Fibroblast of gingiva (primary cell): Measurements from ENCODE around the gene CHRM5.
A peak's percentile ranks its signal among the peaks of the same experiment; 100 is the strongest.
"Not testable (repeated sequence)": the region's sequence is repeated elsewhere in the genome, so short reads cannot be mapped to it uniquely, and the experiment has no call there.

Experiments used
- DNase-seq: peaks from one replicate; pipeline ENCODE4 v3.0.0-alpha.2; 2011; ENCODE audit warnings: low read depth

The CHRM5 gene

DNA sequence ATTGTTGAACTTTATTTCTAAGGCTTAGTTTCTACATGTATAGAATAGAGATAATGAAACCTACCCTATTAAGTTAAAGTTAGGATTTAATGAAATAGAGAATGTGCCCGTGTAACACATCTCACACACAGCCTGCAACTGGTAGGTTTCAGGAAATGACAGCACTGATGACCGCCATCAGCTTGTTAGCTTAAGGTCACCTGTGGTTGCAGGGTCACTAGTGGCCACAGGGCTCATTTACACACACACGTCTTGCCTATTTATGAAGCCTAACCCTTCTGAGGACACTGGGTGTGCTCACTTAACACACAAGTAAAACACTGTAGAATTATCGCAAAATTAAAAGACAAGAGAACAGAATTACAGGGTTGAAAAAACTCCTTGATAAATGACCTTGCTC, 20.1 kb downstream of the CHRM5 start:
- no peak for DNase-seq

DNA sequence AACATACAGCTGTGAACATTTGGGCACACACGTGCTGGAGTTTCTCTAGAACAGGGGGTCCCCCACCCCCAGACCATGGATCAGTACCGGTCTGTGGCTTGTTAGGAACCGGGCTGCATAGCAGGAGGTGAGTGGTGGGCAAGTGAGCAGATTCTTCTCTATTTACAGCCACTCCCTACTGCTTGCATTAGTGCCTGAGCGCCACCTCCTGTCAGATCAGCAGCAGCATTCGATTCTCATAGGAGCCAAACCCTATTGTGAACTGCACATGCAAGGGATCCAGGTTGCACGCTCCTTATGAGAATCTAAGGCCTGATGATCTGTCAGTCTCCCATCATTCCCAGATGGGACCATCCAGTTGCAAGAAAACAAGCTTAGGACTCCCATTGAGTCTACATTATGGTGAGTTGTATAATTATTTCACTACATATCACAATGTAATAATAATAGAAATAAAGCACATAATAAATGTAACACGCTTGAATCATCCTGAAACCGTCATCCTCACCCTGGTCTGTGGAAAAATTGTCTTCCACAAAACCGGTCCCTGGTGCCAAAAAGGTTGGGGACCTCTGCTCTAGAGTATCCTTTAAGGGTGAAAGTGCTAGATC, 25.8 kb downstream of the CHRM5 start:
- DNase-seq = peak; percentile 33

DNA sequence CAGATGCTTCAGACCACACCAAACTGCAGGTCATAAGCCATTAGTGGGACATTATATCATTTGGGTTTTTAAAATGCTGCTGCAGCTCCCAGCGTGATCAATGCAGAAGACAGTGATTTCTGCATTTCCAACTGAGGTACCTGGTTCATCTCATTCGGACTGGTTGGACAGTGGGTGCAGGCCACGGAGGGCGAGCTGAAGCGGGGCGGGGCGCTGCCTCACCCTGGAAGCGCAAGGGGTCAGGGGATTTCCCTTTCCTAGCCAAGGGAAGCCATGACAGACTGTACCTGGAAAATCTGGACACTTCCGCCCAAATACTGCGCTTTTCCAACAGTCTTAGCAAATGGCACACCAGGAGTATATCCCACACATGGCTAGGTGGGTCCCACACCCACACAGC, 27.4 kb downstream of the CHRM5 start:
- not testable (repeated sequence) for DNase-seq

DNA sequence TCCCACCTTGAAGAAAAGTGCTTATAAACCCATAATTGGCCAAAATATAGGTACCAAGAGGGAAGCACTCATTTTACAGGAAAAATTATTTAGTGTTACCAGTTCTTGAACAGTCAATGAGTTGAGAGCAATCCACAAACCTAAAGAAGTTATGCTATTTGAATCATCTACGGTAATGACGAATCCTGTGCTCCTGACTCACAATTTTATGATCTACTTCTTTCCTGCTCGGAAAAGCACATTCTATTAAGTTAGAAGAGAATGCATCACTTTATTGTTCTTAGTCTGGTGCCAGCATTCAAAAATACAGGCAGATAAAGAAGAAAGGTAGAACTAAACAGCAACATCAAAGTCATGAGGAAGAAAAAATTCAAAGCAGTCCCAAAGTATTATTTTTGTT, 33.2 kb downstream of the CHRM5 start:
- no peak for DNase-seq

DNA sequence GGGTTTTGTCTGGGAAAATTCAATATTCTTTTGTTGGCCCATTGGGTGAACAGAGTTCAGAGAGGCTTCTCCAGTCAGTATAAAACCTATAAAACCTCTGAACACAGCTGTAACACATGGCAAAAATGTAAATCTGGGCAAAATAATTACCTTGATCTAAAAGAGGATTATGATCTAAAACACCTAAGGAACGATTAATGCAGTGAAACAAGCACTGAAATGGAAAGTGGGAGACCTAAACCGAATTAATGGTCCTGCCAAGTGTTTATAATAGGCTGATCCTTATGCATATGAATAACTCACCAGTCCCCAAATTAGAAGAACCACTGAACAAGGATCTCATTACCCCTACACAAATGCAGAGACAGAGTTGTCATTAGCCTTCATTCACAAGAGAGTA, 38.1 kb downstream of the CHRM5 start:
- no peak for DNase-seq

DNA sequence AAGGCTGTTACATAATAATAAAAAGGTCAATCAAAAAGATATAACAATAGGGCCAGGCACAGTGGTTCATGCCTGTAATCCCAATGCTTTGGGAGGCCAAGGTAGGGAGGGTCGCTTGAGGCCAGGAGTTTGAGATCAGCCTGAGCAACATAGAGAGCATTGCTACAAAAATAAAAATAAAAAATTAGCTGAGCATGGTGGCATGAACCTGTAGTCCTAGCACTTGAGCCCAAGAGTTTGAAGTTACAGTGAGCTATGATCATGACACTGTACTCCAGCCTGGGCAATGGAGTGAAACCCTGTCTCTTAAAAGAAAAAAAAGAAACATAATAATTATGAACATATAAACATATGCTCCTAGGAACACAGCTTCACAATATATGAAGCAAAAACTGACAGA, 41.4 kb downstream of the CHRM5 start:
- no peak for DNase-seq

DNA sequence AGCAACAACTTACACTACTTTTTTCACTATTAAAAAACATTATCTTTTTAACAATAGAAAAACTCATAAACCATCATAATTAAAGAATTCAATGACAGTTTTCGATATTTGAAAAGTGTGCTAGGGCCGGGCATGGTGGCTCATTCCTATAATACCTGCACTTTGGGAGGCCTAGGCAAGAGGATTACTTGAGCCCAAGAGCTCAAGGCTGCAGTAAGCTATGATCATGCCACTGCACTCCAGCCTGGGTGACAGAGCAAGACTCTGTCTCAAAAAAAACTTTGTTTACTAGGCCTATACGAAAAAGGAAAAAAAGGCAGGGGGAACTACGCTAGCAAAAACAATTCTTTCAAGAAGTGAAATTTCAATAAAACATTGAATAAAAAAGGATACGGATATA, 42.6 kb downstream of the CHRM5 start:
- no peak for DNase-seq

DNA sequence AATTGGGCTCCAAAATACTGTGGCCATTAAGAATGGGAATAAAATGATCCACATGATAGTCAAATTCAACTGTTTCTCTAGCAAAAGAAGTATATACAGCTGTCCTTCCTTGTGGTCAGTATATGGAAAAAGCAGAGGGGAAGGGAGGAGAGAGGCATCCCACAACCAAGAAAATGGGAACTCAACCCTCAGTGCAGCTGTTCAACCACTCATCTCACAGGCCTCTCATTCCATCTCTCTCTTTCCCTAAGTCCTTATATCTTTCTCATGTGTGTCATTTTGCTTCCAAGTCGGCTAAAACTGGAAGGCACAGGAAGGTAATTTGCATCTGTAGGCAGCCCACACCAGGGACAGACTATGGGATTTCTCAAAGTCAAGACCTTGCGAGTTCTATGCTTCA, 43.2 kb downstream of the CHRM5 start:
- DNase-seq = no peak

DNA sequence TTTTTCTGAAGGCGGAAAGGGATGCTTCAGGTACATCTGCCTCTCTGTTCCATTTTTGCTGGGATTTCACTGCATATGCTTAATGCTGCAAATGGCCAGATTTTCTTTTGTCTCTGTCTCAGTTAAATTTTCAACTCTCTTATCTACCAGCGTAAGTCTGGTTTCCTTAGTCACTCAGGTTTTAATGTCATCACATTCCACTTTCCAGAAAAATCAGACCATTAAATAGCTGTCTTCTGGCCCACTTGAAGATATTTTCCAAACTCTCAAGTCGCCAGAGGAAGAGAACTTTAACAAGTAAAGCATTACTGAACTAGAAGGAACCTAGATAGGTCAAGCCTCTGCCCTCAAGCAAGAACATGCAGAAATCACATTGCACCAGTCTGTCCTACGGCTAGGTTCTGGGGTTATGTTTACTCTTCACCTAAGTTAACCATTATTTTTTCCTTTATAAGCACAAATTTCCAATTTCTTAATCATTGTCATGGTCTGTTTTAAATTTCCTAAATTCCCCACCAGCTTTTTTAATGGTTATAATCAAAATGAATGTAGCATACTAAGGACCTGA, 44.2 kb downstream of the CHRM5 start:
- DNase-seq = no peak

DNA sequence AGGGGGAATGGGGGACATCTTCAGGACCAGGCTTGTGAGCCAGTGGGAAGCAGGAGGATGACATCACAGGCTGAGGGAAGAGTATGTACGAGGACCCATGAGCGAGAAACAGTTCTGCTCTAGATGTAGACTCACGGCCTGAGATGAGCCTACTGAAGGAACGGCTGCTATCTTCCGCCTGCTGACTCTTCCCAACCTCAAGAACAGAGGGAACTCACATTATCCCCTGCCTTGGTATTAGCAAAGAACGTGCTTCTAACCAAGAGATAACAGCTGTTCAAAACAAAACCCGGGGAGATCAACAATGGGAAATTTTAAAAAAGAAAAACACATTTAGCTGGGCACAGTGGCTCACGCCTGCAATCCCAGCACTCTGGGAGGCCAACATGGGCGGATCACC, 45.4 kb downstream of the CHRM5 start:
- no peak for DNase-seq

DNA sequence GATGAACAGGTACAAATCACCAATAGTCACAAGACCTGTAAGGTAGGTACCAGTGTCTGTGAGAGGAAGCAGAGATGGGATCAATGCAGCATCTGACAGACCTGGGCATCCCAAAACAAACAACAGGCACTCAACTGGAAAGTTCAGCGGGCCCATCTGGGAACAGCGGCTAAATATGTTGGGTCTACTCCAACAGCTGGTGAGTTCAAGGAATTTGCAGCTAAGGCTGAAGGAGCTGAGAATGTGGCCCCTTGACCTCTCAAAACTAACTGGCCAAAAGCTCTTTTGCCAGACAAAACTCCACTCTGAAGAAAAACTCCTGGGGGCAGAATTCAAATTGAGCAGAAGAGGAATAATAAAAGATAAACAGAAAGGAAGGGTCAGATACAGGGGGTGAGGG, 46.3 kb downstream of the CHRM5 start:
- DNase-seq = peak; percentile 15

DNA sequence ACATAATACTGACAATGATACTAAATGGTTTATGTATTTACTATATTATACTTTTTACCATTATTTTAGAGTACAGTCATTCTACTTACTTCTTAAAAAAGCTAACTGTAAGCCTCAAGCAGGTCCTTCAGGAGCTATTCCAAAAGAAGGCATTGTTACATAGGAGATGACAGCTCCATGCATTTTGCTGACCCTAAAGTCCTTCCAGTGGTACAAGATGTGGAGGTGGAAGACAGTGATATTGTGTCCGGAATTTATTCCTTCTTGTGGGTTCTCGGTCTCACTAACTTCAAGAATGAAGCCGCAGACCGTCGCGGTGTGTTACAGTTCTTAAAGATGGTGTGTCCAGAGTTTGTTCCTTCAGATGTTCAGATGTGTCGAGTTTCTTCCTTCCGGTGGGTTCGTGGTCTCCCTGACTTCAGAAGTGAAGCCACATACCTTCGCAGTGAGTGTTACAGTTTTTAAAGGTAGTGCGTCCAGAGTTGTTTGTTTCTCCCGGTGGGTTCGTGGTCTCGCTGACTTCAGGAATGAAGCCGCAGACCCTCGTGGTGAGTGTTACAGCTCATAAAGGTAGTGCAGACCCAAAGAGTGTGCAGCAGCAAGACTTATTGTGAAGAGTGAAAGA, 49.8 kb downstream of the CHRM5 start:
- DNase-seq = no peak

DNA sequence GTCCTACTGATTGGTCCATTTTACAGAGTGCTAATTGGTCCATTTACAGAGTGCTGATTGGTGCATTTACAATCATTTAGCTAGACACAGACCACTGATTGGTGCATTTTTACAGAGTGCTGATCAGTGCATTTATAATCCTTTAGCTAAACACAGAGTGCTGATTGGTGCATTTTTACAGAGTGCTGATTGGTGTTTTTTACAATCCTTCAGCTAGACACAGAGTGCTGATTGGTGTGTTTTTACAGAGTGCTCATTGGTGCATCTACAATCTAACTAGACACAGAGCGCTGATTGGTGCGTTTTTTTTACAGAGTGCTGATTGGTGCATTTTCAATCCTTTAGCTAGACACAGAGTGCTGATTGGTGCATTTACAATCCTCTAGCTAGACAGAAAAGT, 50.4 kb downstream of the CHRM5 start:
- not testable (repeated sequence) for DNase-seq

DNA sequence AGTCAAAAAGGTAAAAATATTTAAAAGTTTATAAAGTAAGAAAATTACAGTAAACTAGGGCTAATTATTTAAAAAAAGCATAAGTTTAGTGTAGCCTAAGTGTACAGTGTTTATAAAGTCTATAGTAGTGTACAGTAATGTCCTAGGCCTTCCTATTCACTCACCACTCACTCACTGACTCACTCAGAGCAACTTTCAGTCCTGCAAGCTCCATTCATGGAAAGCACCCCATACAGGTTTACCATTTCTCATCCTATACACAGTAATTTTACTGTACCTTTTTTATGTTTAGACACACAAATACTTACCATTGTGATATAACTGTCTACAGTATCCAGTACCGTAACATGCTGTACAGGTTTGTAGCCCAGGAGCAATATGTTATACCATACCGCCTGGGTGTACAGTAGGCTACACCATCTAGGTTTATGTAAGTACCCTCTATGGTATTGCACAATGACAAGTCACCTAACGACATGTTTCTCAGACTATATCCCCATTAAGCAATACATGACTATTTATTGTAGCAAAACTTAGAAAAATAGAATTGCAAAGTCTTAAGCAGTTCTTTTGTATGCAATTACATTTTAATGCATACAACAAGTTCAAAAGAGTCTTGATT, 51.2 kb downstream of the CHRM5 start:
- DNase-seq = no peak

DNA sequence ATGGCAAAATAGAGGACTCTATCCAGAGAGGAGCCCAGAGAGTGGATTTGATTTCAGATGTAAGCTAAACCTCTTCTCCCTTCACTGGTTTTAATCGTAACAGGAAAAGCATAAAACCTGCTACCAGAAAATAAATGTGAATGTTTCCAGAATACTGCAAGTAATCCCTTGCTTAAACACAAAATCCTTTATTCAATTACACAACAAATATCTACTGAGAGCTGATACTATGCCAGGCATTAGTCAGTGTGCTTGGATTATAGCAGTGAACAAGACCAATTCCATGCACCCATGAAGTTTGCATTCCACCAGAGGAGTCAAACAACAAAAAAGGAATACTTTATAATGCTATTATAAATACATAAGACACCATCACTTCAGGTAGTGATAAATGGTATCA, 55.6 kb downstream of the CHRM5 start:
- no peak for DNase-seq

DNA sequence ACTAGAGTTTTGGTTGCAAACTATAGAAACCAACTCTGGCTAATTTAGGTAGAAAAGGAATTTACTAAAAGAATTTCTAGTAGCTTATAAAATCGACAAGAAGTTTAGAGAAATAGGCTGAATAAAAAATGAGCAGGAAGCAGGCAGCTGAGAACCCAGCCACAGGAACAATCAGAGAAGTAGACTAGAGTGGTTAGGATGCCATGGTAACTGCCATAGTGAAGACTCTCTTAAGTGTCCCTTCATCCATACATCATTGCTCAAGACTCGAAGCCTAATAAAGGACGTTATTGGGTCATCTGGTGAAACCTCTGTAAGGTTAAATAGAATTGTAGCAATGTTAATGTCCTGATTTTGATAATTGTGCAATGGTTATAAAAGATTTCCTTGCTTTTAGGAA, 57.0 kb downstream of the CHRM5 start:
- DNase-seq = no peak

DNA sequence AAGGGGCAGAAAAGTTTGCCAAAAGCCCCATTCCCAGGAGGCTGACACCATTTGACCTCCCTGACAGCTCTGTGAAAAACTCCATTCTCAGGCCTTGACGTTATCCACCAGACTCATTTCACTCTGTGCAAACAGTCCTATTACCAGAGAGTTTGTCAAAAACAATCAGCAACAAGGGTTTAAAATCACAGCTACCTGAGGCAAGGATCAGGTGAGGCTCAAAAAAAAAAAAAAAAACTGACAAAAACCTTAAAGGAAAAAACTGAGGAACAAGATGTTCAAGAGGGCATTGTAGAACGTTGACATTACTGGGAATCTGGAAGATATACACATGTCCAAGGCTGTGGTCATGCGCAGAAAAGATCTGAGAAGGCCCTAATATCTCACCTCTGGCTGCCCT, 59.3 kb downstream of the CHRM5 start:
- no peak for DNase-seq

DNA sequence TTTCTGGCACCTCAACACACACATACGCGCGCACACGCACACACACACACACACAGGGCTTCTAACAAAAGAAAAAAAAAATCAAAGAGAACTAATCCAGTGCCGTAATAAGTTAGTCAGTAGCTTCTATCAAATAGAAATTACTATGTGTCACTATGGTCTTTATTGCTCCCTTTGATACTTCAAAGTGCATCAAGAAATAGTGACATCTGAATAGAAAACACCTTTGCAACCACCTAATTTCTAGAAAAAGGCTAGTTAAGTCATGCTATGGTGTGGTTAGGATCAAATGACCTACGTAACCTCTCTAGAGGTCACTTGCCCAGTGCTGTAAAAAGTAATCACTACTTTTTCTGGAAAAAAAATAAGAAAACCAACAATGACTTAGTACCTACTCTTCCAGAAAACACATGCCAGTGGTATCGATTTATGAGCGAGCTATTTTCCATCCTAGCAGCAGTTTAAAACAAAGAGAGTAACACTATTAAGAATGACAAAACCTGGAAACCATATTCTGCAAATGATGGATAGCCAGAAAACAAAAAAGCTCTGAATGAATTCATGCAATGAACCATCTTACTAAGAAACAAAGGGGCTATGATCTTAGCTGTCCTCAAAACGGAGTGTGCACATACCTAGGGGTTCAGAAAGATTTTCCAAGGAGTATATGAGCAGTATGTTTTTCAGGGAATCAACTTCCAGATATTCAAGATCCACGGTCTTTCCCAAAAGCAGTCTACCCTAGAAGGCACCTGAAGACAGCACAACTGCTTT, 63.9 kb downstream of the CHRM5 start:
- no peak for DNase-seq

DNA sequence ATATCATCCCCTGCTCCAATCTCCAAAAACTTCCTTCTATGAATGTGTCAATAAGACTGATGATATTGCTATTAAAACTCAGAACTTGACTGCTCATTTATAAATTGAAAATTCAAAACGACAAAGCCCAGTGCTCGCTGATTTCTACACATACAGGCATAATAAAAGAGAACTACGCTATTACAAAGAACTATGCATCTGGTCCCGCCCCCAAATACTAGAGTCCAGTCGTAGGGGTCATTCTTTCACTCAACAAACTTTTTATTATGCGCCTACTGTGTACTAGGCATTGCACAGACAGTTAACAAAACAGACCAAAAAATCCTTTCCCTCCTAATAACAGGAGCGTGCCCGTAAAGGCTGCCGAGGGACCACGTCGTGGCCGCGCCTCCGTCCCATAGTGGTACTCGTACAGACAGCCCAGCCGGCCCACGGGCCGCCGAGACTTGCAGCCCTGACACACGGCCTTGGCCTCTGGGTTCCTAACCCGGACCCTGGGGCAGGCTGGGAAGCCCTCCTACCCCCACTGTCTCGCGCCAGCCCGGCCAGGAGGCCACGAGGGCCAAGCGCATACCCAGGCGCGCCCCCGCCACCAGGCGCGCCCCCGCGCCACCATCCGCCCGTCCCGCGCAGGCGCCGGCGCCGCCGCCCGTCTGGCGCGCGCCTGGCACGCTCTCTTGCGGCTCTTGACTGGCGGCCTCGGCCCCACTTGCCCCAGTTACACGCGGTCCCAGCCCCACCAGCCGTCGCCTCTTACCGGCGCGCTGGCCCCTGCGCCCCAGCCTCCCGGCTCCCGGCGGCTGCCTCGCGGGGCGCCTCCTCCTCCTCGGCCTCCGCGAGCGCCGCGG, 70.0 kb downstream of the CHRM5 start:
- DNase-seq = peak; percentile 79

DNA sequence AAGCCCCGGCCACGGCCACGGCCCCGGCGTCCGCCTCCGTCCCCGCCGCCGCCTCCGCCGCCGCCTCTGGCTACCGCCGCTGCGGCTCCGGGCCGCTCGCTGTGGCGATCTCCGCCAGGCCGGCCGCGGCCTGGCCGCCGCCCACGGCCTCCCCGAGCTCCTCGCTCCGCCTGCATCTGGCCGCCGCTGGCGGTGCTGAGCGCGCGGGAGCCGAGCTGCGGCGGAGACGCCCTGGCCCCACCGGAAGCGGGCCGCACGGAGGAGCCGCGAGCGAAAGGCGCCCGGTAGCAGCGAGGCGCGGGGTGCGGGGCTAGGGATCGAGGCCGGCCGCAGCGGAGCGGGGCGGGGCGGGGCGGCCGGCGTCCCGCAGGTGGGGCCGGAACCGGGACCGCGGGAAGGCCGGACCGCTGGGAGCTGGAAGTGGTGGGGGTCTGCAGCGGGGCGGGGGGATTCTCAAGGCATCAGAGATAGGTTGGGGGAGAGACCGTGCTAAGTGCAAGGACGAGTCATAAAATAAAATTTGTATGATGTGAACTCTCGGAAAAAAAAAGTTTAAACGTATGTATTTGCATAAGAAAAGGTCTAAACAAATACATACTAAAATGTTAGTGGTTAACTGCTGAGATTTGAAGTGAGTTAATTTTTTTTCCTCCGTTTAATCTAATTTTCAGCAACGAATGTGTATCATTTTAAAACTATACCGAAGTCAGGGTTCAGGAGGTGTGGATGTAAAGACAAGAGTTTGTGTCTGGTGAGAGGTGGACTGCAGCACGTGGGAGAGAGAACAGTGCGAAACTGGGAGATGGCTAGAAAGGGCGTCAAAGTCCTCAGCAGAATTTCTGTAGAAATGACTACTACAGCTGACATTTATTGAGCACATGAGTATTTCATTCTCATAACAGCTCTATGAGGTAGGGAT, 70.8 kb downstream of the CHRM5 start, which contains the start of gene AVEN:
Gene AVEN (minus strand): TSS at position 334 of the 919 bp plus-strand sequence. CDS start 158 bp downstream, at position 176.
- DNase-seq = peak; percentile 48

DNA sequence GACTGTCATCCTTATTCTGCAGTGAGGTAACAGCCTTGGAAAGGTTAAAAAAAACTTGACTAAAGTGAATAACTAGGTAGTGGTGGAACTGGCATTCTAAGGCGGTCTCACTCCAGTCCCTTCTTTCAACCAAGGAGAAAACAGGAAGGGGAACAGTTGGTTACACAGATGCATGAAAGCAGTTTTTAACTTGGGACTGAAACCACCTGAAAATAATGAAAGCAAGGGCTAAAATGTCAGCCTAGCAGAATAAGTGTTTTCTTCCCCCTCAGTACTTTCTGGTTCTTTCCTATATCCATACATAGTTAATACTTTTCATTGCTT, 71.5 kb downstream of the CHRM5 start:
- no peak for DNase-seq
